ENCODE data around the gene ECE1.

Gene ECE1

GRCh38 chr1:21168444-21168843, 121.8 kb downstream of the ECE1 start:
- no peak for FAIRE-seq
- DNase-seq (ENCODE audit: extremely low spot score, insufficient read length, low read depth) = no peak

Measured in GM18507 (cell line).